MCF 10A (cell line): ENCODE data around the gene NUBPL. TPM values are rescaled to one million over a fixed set of nuclear protein-coding genes. Genes with fewer than 3 reads are reported as not detected.
"Not testable (repeated sequence)": the region's sequence is repeated elsewhere in the genome, so short reads cannot be mapped to it uniquely, and the experiment has no call there.

Experiments used
- BruUV-seq: library from RNA; stranded (reverse); fragments of 400-500 nt; replicated peaks from 2 replicates; lab custom pipeline; 2021; lab: Mats Ljungman, UMichigan
- CTCF ChIA-PET: fragments of 300-600 bp; sonication (Branson Sonifier 250); formaldehyde crosslinking; extraction: SDS; loops from one replicate; lab custom pipeline; 2021; ENCODE audit warnings: antibody characterized with exemption, inconsistent platforms; lab: Yijun Ruan, JAX
- POLR2A ChIA-PET: fragments of 300-600, 350-650 bp; sonication (Branson Sonifier 250); formaldehyde crosslinking; extraction: SDS; loops from one replicate; lab custom pipeline; 2020; ENCODE audit warnings: antibody characterized with exemption, inconsistent platforms; lab: Yijun Ruan, JAX
- DNase-seq: peaks from one replicate; pipeline ENCODE4 v3.0.0-alpha.2; 2018; ENCODE audit not compliant: unreplicated experiment
- H3K27ac Mint-ChIP-seq: one replicate; pipeline ENCODE4 v1.8.0; 2022; ENCODE audit warnings: mild to moderate bottlenecking, low read depth, mixed read lengths; ENCODE audit not compliant: unreplicated experiment
- H3K27me3 Mint-ChIP-seq: one replicate; pipeline ENCODE4 v1.8.0; 2022; ENCODE audit warnings: mixed read lengths; ENCODE audit not compliant: insufficient read depth, unreplicated experiment
- H3K36me3 Mint-ChIP-seq: one replicate; pipeline ENCODE4 v1.8.0; 2022; ENCODE audit warnings: mild to moderate bottlenecking, moderate library complexity, mixed read lengths; ENCODE audit not compliant: insufficient read depth, unreplicated experiment
- H3K4me1 Mint-ChIP-seq: one replicate; pipeline ENCODE4 v1.8.0; 2022; ENCODE audit warnings: mixed read lengths; ENCODE audit not compliant: insufficient read depth, unreplicated experiment
- H3K4me3 Mint-ChIP-seq: one replicate; pipeline ENCODE4 v1.8.0; 2022; ENCODE audit warnings: mild to moderate bottlenecking, moderate library complexity, mixed read lengths; ENCODE audit not compliant: unreplicated experiment
- H3K9me3 Mint-ChIP-seq: one replicate; pipeline ENCODE4 v1.8.0; 2022; ENCODE audit warnings: mixed read lengths; ENCODE audit not compliant: unreplicated experiment
- intact Hi-C: fragments of 100-400 bp; cut with micrococcal nuclease; formaldehyde crosslinking; loops from 2 replicates; pipeline ENCODE4 v1.14.1; 2022
- total RNA-seq: library from RNA; stranded (reverse); gene quantifications from 2 replicates; pipeline ENCODE4 v1.2.3, GENCODE V29; 2022
- TF ChIP-seq, protein P1 (sequence below): fragments of 200-600 bp; IDR thresholded peaks from one replicate; pipeline ENCODE4 v1.8.0; 2022; ENCODE audit warnings: antibody characterized with exemption, mild to moderate bottlenecking; ENCODE audit not compliant: unreplicated experiment

NUBPL gene
- total RNA-seq, 1 experiment from 2014 or later = 12.3 TPM

DNA sequence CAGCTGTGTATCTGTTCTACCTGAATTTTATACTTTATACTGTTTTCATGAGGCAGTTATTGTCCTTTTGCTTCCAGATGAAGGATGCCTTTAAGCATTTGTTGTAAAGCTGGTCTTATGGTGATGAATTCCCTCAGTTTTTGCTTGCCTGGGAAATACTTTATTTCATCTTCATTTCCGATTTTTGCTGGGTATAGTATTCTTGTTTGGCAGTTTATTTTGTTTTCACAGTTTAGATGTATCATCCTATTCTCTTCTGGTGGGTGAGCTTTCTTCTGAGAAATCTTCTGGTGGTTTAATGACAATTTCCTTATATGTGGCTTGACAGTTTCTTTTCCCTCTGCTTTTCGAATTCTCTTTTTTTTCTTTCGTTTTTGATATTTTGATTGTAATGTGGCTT lies 188.1 kb downstream of the NUBPL start:
- BruUV-seq = no TSS peak
- H3K4me1 Mint-ChIP-seq = no peaks in the 10 kb centered on the region
- TF ChIP-seq, protein P1, sequence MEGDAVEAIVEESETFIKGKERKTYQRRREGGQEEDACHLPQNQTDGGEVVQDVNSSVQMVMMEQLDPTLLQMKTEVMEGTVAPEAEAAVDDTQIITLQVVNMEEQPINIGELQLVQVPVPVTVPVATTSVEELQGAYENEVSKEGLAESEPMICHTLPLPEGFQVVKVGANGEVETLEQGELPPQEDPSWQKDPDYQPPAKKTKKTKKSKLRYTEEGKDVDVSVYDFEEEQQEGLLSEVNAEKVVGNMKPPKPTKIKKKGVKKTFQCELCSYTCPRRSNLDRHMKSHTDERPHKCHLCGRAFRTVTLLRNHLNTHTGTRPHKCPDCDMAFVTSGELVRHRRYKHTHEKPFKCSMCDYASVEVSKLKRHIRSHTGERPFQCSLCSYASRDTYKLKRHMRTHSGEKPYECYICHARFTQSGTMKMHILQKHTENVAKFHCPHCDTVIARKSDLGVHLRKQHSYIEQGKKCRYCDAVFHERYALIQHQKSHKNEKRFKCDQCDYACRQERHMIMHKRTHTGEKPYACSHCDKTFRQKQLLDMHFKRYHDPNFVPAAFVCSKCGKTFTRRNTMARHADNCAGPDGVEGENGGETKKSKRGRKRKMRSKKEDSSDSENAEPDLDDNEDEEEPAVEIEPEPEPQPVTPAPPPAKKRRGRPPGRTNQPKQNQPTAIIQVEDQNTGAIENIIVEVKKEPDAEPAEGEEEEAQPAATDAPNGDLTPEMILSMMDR = no peak
- ChIA-PET CTCF (interaction anchor here (0.7 kb wide), 2 partner anchors 15 to 698 kb away, joined by 3 to 4 read pairs; no protein-coding TSS in a partner anchor), POLR2A (interaction anchor here (0.5 kb wide), 1 partner anchor 16 kb away, joined by 4 read pairs; no protein-coding TSS in a partner anchor)
- no peaks in the 10 kb centered on the region for H3K36me3 Mint-ChIP-seq
- no peak overlapping the region for H3K27ac Mint-ChIP-seq
- no peaks in the 10 kb centered on the region for H3K27me3 Mint-ChIP-seq
- peaks cover 27% of the 10 kb centered on the region for H3K9me3 Mint-ChIP-seq
- intact Hi-C loops = no loop called here
- no peak for DNase-seq
- H3K4me3 Mint-ChIP-seq = no peak overlapping the region

DNA sequence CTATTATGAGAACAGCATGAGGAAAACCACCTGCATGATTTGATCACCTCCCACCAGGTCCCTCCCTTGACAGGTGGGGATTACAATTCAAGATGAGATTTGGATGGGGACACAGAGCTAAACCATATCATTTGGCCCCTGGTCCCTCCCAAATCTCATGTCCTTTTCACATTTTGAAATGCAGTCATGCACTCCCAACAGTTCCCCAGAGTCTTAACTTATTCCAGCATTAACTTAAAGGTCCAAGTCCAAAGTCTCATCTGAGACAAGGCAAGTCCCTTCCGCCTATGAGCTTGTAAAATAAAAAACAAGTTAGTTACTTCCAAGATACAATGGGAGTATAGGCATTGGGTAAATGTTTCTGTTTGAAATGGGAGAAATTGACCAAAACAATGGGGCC lies 189.8 kb downstream of the NUBPL start:
- H3K4me3 Mint-ChIP-seq, H3K27me3 Mint-ChIP-seq, H3K27ac Mint-ChIP-seq, DNase-seq, POLR2A ChIA-PET, H3K4me1 Mint-ChIP-seq, intact Hi-C loops, BruUV-seq, H3K36me3 Mint-ChIP-seq: not testable (repeated sequence)
- CTCF ChIA-PET = interaction anchor here (0.8 kb wide), 1 partner anchor 11 kb away, joined by 3 read pairs; no protein-coding TSS in a partner anchor
- peaks cover 27% of the 10 kb centered on the region for H3K9me3 Mint-ChIP-seq

DNA sequence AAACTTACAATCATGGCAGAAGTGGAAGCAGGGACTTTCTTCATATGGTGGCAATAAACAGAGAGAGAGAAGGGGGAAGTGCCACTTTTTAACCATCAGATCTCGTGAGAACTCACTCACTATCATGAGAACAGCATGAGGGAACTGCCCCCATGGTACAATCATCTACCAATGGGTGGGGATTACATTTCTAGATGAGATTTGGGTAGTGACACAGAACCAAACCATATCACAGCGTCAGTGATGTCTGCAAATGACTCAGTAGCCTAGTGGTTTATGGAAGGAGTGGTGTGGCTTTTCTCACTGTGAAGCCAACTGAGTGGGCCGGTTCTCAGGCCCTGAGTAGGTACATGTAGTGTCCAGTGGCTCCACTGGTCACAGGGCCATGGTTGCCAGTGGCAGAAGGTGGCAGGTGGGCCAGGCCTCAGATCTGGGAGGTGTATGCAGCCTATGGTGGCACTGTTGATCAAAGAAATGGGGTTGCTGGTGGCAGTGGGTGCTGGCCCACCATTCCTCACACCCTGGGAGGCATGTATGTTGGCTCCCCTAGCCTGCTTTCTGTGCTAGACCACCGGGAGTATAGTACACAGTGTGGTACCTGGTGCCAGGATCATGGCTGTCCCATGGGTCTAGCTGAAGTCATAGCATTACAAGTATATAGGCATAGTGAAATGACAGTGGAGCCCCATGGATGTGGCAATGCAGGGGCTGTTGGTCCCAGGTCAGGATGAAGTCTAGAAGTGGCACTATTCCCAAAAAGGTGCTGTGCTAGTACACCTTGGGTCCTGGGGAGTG lies 191.9 kb downstream of the NUBPL start:
- TF ChIP-seq, protein P1 = no peak
- Mint-ChIP-seq H3K36me3 (no peaks in the 10 kb centered on the region), H3K9me3 (peaks cover 19% of the 10 kb centered on the region), H3K4me3 (no peak overlapping the region), H3K27ac (no peak overlapping the region), H3K4me1 (no peaks in the 10 kb centered on the region), H3K27me3 (no peaks in the 10 kb centered on the region)
- CTCF ChIA-PET = no interaction called here
- intact Hi-C loops = no loop called here
- POLR2A ChIA-PET = no interaction called here
- no TSS peak for BruUV-seq
- DNase-seq = no peak

DNA sequence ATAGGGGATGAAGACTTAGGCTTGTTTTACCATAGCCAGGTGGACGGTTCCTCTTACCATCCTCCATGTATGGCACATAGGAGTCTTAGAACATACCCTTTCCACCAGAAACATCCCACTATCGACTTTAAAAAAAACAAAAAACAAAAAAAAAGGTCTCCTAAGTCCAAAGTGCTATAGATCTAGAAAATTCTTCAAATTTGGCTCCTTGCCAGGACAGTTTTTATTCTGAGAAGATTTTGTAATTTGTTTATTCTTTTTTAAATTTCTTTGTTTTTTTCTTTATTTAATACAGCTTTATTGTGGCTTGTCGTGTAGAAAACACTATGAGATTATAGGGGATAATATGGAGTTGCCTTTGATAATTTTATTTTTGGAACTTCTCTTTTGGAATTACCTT lies 197.7 kb downstream of the NUBPL start:
- Mint-ChIP-seq H3K27ac (no peak overlapping the region), H3K4me1 (no peaks in the 10 kb centered on the region), H3K9me3 (no peaks in the 10 kb centered on the region), H3K36me3 (peaks cover 6% of the 10 kb centered on the region), H3K4me3 (no peak overlapping the region), H3K27me3 (no peaks in the 10 kb centered on the region)
- BruUV-seq = no TSS peak
- ChIA-PET CTCF (no interaction called here), POLR2A (interaction anchor here (0.7 to 0.8 kb wide), 2 partner anchors 10 to 302 kb away, joined by 3 to 4 read pairs; partner anchors contain the start of gene DTD2)
- TF ChIP-seq, protein P1 = no peak
- intact Hi-C loops = no loop called here
- DNase-seq = no peak
